ENCODE results near the gene F2RL1. TPM values are rescaled to one million over a fixed set of nuclear protein-coding genes. Genes with fewer than 3 reads are reported as not detected.
A peak's percentile ranks its signal among the peaks of the same experiment; 100 is the strongest.

F2RL1 gene
- total and polyA plus RNA-seq, 2 of the 13 experiments (the other 11 are each of a cell fraction or from before 2014, with no cell fraction given): 9.9 to 23.0 TPM

GRCh38 chr5:76818844-76819831 lies at the start of gene F2RL1 (continued):
- TF ChIP-seq ZNF296 (CRISPR knock-in tag; conservative IDR thresholded peaks at IDR 0.05) (no peak), MEIS2 (CRISPR knock-in tag; IDR thresholded peaks at IDR 0.05) (no peak), PRDM10 (CRISPR knock-in tag; IDR thresholded peaks at IDR 0.05; ENCODE audit: low read depth) (no peak), SP140L (CRISPR knock-in tag; IDR thresholded peaks at IDR 0.05; ENCODE audit: borderline replicate concordance) (no peak), ADNP (CRISPR knock-in tag; IDR thresholded peaks at IDR 0.05) (0 out of 2 replicates have a peak, but pooled peaks have one; percentile 24), SMC3 (IDR thresholded peaks at IDR 0.05; ENCODE audit: low read length) (no peak), ZNF503 (CRISPR knock-in tag; IDR thresholded peaks at IDR 0.05) (0 out of 2 replicates have a peak, but pooled peaks have one; percentile 42), MXI1 (IDR thresholded peaks at IDR 0.05; ENCODE audit: borderline replicate concordance, low read depth, low read length) (peak; percentile 22; the same call in 1 of the 3 replicates), ZFP36L2 (CRISPR knock-in tag; IDR thresholded peaks at IDR 0.05) (no peak), FUBP1 (CRISPR knock-in tag; IDR thresholded peaks at IDR 0.05; ENCODE audit: borderline replicate concordance) (no peak), ZNF552 (CRISPR knock-in tag; IDR thresholded peaks at IDR 0.05; ENCODE audit: borderline replicate concordance) (no peak), SATB2 (CRISPR knock-in tag; IDR thresholded peaks at IDR 0.05) (no peak), FOXP4 (CRISPR knock-in tag; IDR thresholded peaks at IDR 0.05) (0 out of 2 replicates have a peak, but pooled peaks have one; percentile 5), ZNF800 (CRISPR knock-in tag; IDR thresholded peaks at IDR 0.05) (peak; percentile 97), XBP1 (CRISPR knock-in tag; IDR thresholded peaks at IDR 0.05) (no peak), REXO4 (CRISPR knock-in tag; IDR thresholded peaks at IDR 0.05; ENCODE audit: borderline replicate concordance) (no peak)

Measured in HepG2 (cell line).